ENCODE results near the gene ABHD12B.

The ABHD12B gene

DNA sequence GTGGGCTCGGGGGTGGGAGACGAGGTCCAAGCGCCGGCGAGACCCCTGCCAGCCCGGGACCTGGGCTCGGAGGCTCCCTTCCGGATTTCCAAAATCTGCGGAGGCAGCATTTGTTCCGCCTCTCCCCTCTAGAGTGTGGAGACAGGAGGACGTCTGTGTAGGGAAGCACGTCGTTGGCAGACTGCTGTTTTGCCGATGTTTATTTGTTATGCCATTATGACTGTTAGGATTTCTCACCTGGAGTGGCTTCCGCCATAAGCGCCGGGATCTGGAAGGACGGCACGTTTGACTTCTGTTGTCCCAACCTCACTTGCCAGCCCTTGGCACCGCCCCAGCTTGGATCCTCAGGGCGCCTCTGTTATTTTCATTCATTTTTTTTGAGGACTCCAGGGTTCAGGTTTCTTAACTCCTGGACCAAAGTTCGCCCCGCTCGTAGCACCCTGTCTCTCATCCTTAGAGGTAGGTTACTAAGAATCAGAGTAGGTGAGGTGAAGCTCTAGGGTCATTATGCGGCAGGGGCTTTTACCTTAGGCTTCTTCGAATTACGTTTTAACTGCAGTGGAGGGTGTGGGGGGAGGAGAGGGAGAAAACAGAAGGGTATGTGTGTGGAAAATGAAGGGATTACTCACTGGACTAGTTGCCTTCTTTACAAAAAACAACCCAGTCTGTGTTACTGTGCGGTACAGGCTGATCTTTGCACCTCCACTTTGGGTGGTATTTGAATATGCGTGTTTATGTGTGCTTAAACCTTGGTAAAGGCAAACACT lies 73.0 kb downstream of the ABHD12B start:
- no peaks in the 10 kb centered on the region for H3K9me3 Mint-ChIP-seq
- H3K27me3 Mint-ChIP-seq (ENCODE audit: low read depth): peaks cover 39% of the 10 kb centered on the region
- peak overlapping the region; percentile 83 for H3K4me3 Mint-ChIP-seq
- peaks cover 7% of the 10 kb centered on the region for H3K4me1 Mint-ChIP-seq (ENCODE audit: low read depth)
- no peaks in the 10 kb centered on the region for H3K36me3 Mint-ChIP-seq (ENCODE audit: low read depth)
- no peak overlapping the region for H3K27ac Mint-ChIP-seq

- Mint-ChIP-seq H3K27ac (no peak overlapping the region), H3K9me3 (no peaks in the 10 kb centered on the region), H3K27me3 (ENCODE audit: low read depth) (peaks cover 32% of the 10 kb centered on the region), H3K4me3 (no peak overlapping the region), H3K36me3 (ENCODE audit: low read depth) (no peaks in the 10 kb centered on the region), H3K4me1 (ENCODE audit: low read depth) (peaks cover 7% of the 10 kb centered on the region)
Measured at GRCh38 chr14:50946234-50946935, 74.5 kb downstream of the ABHD12B start.

DNA sequence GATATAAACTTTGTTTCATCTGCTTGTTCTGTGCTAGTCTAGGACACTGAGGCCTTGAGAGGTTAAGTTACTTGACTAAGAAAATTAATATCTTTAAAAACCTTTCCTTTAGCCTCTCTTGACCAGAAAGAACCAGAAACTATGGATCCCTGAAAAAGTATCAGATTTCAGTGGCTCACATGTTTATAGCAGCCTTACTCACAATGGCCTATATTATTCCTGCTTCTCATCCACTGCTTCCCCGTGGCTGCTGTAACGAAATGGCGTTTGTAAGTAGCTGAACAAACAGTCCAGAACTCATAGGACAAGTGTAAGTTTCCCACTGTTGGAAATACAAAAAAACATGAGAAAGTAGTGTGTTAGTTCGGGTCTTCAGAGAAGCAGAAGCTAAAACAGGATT lies 75.6 kb downstream of the ABHD12B start:
- Mint-ChIP-seq H3K4me3 (no peak overlapping the region), H3K9me3 (no peaks in the 10 kb centered on the region), H3K27me3 (ENCODE audit: low read depth) (peaks cover 24% of the 10 kb centered on the region), H3K4me1 (ENCODE audit: low read depth) (peaks cover 7% of the 10 kb centered on the region), H3K36me3 (ENCODE audit: low read depth) (no peaks in the 10 kb centered on the region), H3K27ac (no peak overlapping the region)

DNA sequence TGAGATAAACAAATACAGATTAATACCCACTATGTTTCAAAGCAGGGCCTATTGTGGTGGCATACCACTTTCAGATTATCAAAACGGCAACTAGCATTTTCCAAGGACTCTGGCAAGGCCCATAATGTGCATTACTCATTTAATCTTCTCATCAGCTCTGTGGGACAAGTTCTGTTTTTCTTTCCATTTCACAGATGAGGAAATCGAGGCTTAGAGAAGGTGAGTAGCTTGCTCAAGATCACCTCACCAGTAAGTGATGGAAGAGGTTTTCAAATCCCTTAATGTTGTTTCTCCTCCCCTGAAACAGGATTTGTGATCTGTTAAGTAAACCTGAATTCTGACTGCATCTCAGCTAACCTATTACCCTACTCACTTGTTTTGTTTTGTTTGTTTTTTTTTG lies 76.4 kb downstream of the ABHD12B start:
- H3K36me3 Mint-ChIP-seq (ENCODE audit: low read depth): no peaks in the 10 kb centered on the region
- H3K27ac Mint-ChIP-seq: no peak overlapping the region
- no peak overlapping the region for H3K4me3 Mint-ChIP-seq
- no peaks in the 10 kb centered on the region for H3K9me3 Mint-ChIP-seq
- peaks cover 7% of the 10 kb centered on the region for H3K4me1 Mint-ChIP-seq (ENCODE audit: low read depth)
- H3K27me3 Mint-ChIP-seq (ENCODE audit: low read depth): peaks cover 17% of the 10 kb centered on the region

- H3K4me3 Mint-ChIP-seq: no peak overlapping the region
- no peaks in the 10 kb centered on the region for H3K9me3 Mint-ChIP-seq
- no peaks in the 10 kb centered on the region for H3K4me1 Mint-ChIP-seq (ENCODE audit: low read depth)
- H3K27ac Mint-ChIP-seq: no peak overlapping the region
- peaks cover under 1% of the 10 kb centered on the region for H3K27me3 Mint-ChIP-seq (ENCODE audit: low read depth)
- no peaks in the 10 kb centered on the region for H3K36me3 Mint-ChIP-seq (ENCODE audit: low read depth)
Measured at GRCh38 chr14:50951032-50951431, 79.2 kb downstream of the ABHD12B start.

DNA sequence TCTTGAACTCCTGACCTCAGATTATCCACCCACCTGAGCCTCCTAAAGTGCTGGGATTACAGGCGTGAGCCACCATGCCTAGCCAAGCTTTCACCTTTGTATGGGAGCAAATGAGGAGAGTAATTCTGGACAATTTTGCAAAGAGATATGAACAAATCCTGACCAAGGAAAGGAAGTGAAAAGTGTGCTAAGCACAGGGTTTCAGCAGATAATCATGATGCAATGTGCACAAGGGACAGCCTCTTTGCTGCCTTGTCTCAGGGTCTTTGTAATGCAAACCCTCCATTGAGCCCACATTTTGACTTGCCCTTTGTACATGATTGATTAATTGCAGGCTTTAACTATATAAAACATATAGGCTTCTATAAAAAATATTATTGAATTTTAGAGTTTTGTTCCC lies 81.6 kb downstream of the ABHD12B start:
- Mint-ChIP-seq H3K27me3 (ENCODE audit: low read depth) (no peaks in the 10 kb centered on the region), H3K4me3 (no peak overlapping the region), H3K9me3 (no peaks in the 10 kb centered on the region), H3K36me3 (ENCODE audit: low read depth) (no peaks in the 10 kb centered on the region), H3K27ac (no peak overlapping the region), H3K4me1 (ENCODE audit: low read depth) (no peaks in the 10 kb centered on the region)

All from T-helper 1 cell treated with Interleukin-12 subunit alpha and Interleukin-12 subunit beta and Interleukin-4 antibody, amounts not matched to agents 30 μg/mL and 1 μg/mL, for 36 hours (primary cell).